Measurements from ENCODE around the gene OR52B2.

GRCh38 chr11:6209801-6210200 is 39.7 kb upstream of the OR52B2 start:
- no peak for TF ChIP-seq CTCF (IDR thresholded peaks at IDR 0.05; ENCODE audit: borderline replicate concordance, extremely low read depth, low read length, poor library complexity, severe bottlenecking)
- TF ChIP-seq EZH2 (IDR thresholded peaks at IDR 0.05; ENCODE audit: borderline replicate concordance, low read depth, low read length, severe bottlenecking) = no peak

Data from DND-41 (cell line).